H1 (cell line): ENCODE data around the gene RPLP2. TPM values are rescaled to one million over a fixed set of nuclear protein-coding genes. Genes with fewer than 3 reads are reported as not detected.
A peak's percentile ranks its signal among the peaks of the same experiment; 100 is the strongest.

Source experiments
- CTCF ChIA-PET: fragments of 300-600 bp; sonication (Branson Sonifier 250); formaldehyde crosslinking; loops from one replicate; lab custom pipeline; 2021; ENCODE audit not compliant: partially characterized antibody; lab: Charles Lee
- POLR2A ChIA-PET: fragments of 300-600 bp; sonication (Branson Sonifier 250); formaldehyde crosslinking; loops from one replicate; lab custom pipeline; 2021; ENCODE audit warnings: inconsistent platforms; ENCODE audit not compliant: partially characterized antibody; lab: Charles Lee
- DNase-seq, 2 experiments: peaks; one replicate each; pipeline versions ENCODE4 v3.0.0 to v3.0.0-alpha.2; 2010 to 2022; ENCODE audit warnings: low spot score in 2 of 2, low read depth in 1 of 2, mixed read lengths in 1 of 2
- FAIRE-seq: peaks from 2 replicates; lab custom pipeline; 2011; peaks lifted over from hg19 to GRCh38; lab: Jason Lieb, UNC
- H2AFZ ChIP-seq: 2 replicates; pipeline ENCODE4 v1.8.1; 2012; ENCODE audit warnings: low read length, inconsistent platforms
- H2AK5ac ChIP-seq: 2 replicates; pipeline ENCODE4 v1.6.1; 2013; ENCODE audit warnings: low read depth, low read length
- H2BK120ac ChIP-seq: replicated peaks from 2 replicates; pipeline ENCODE3; 2013; ENCODE audit warnings: low read depth, low read length, inconsistent platforms
- H2BK12ac ChIP-seq: 2 replicates; pipeline ENCODE4 v1.6.1; 2013; ENCODE audit warnings: low read depth, low read length
- H2BK15ac ChIP-seq: 2 replicates; pipeline ENCODE4 v1.6.1; 2013; ENCODE audit warnings: low read length
- H2BK20ac ChIP-seq: 2 replicates; pipeline ENCODE4 v1.6.1; 2013; ENCODE audit warnings: low read length
- H2BK5ac ChIP-seq: 2 replicates; pipeline ENCODE4 v1.6.1; 2013; ENCODE audit warnings: low read depth, low read length
- H3K14ac ChIP-seq: 2 replicates; pipeline ENCODE4 v1.6.1; 2013; ENCODE audit warnings: inconsistent platforms; ENCODE audit not compliant: insufficient read length
- H3K18ac ChIP-seq: 2 replicates; pipeline ENCODE4 v1.6.1; 2013; ENCODE audit warnings: low read length; ENCODE audit errors: extremely low read depth
- H3K23ac ChIP-seq: 2 replicates; pipeline ENCODE4 v1.6.1; 2013; ENCODE audit warnings: inconsistent platforms; ENCODE audit not compliant: insufficient read length
- H3K23me2 ChIP-seq: 2 replicates; pipeline ENCODE4 v1.6.1; 2013; ENCODE audit warnings: low read depth, low read length
- H3K27ac ChIP-seq: 2 replicates; pipeline ENCODE4 v1.6.1; 2011; ENCODE audit warnings: low read depth, low read length, inconsistent platforms
- H3K27me3 ChIP-seq, 4 experiments: replicated peaks in 1 of 4; 1 replicate in 1 of 4; 2 replicates in 3 of 4; pipeline versions ENCODE4 v1.6.1 to v1.8.1; 2011 to 2013; ENCODE audit warnings: low read length in 3 of 4, mild to moderate bottlenecking in 3 of 4, inconsistent platforms in 2 of 4, mixed read lengths in 2 of 4, moderate library complexity in 1 of 4; ENCODE audit not compliant: control insufficient read depth in 3 of 4, insufficient read depth in 3 of 4; ENCODE audit errors: extremely low read depth in 1 of 4
- H3K36me3 ChIP-seq, 4 experiments: 2 replicates each; pipeline versions ENCODE4 v1.6.1 to v1.8.1; 2011 to 2013; ENCODE audit warnings: mild to moderate bottlenecking in 4 of 4, low read length in 3 of 4, moderate library complexity in 2 of 4, control low read depth in 1 of 4, inconsistent platforms in 1 of 4; ENCODE audit not compliant: insufficient read depth in 4 of 4, control insufficient read depth in 2 of 4
- H3K4ac ChIP-seq: replicated peaks from 2 replicates; pipeline ENCODE3; 2013; ENCODE audit warnings: low read length, low read depth, mixed read lengths, inconsistent platforms; ENCODE audit not compliant: insufficient read length
- H3K4me1 ChIP-seq, 4 experiments: replicated peaks in 1 of 4; 1 replicate in 1 of 4; 2 replicates in 3 of 4; pipeline versions ENCODE4 v1.6.1 to v1.8.1; 2011 to 2013; ENCODE audit warnings: low read length in 3 of 4, inconsistent platforms in 2 of 4, mixed read lengths in 1 of 4; ENCODE audit not compliant: insufficient read depth in 4 of 4, control insufficient read depth in 3 of 4
- H3K4me2 ChIP-seq, 2 experiments: 2 replicates each; pipeline versions ENCODE4 v1.6.1 to v1.8.1; 2011 to 2013; ENCODE audit warnings: low read depth in 2 of 2, low read length in 2 of 2, control low read depth in 1 of 2, inconsistent platforms in 1 of 2, mild to moderate bottlenecking in 1 of 2; ENCODE audit not compliant: insufficient read depth in 1 of 2
- H3K4me3 ChIP-seq, 4 experiments: fragments of 200-600, 300-600 bp in 1 of 4; sonication (generic), shearing (Covaris generic), sonication (Bioruptor Twin) in 1 of 4; 2 replicates each; pipeline versions ENCODE4 v1.5.1 to v1.8.1; 2011 to 2016; ENCODE audit warnings: low read length in 4 of 4, low read depth in 3 of 4, control low read depth in 2 of 4, inconsistent platforms in 2 of 4, mild to moderate bottlenecking in 2 of 4, mixed read lengths in 1 of 4, moderate library complexity in 1 of 4; ENCODE audit not compliant: insufficient read depth in 2 of 4; ENCODE audit errors: extremely low read depth in 1 of 4
- H3K56ac ChIP-seq: replicated peaks from 2 replicates; pipeline ENCODE3; 2013; ENCODE audit warnings: low read depth, mild to moderate bottlenecking, mixed read lengths, low read length, inconsistent platforms; ENCODE audit not compliant: insufficient read length
- H3K79me1 ChIP-seq: 2 replicates; pipeline ENCODE4 v1.6.1; 2013; ENCODE audit warnings: low read depth, low read length, control low read depth
- H3K79me2 ChIP-seq, 2 experiments: 2 replicates each; pipeline versions ENCODE4 v1.6.1 to v1.8.1; 2012 to 2013; ENCODE audit warnings: low read length in 2 of 2, mild to moderate bottlenecking in 2 of 2, inconsistent platforms in 1 of 2; ENCODE audit not compliant: insufficient read depth in 2 of 2, control insufficient read depth in 1 of 2
- H3K9ac ChIP-seq, 4 experiments: replicated peaks in 1 of 4; 1 replicate in 1 of 4; 2 replicates in 3 of 4; pipeline versions ENCODE4 v1.6.1 to v1.8.1; 2011 to 2013; ENCODE audit warnings: low read depth in 3 of 4, low read length in 3 of 4, control low read depth in 2 of 4, mild to moderate bottlenecking in 2 of 4, moderate library complexity in 2 of 4, inconsistent platforms in 1 of 4; ENCODE audit errors: extremely low read depth in 1 of 4
- H3K9me3 ChIP-seq, 2 experiments: 2 replicates each; pipeline versions ENCODE4 v1.6.1 to v1.8.1; 2012 to 2013; ENCODE audit warnings: mild to moderate bottlenecking in 2 of 2, moderate library complexity in 2 of 2, control low read depth in 1 of 2, inconsistent platforms in 1 of 2, low read depth in 1 of 2, low read length in 1 of 2, mixed read lengths in 1 of 2; ENCODE audit not compliant: insufficient read depth in 2 of 2
- H4K20me1 ChIP-seq, 2 experiments: replicated peaks in 1 of 2; 2 replicates each; pipeline versions ENCODE3 to v1.8.1; 2011 to 2013; ENCODE audit warnings: inconsistent platforms in 2 of 2, low read length in 2 of 2, mild to moderate bottlenecking in 1 of 2; ENCODE audit not compliant: insufficient read depth in 2 of 2, control insufficient read depth in 1 of 2
- H4K5ac ChIP-seq: 2 replicates; pipeline ENCODE4 v1.6.1; 2013; ENCODE audit warnings: low read length, low read depth, mixed read lengths, inconsistent platforms; ENCODE audit not compliant: insufficient read length
- H4K8ac ChIP-seq: 2 replicates; pipeline ENCODE4 v1.8.0; 2013; ENCODE audit warnings: mild to moderate bottlenecking, moderate library complexity, low read length, inconsistent platforms; ENCODE audit not compliant: insufficient read depth; ENCODE audit errors: extremely low read depth
- H4K91ac ChIP-seq: replicated peaks from 2 replicates; pipeline ENCODE3; 2013; ENCODE audit warnings: low read length, mixed read lengths, inconsistent platforms; ENCODE audit not compliant: insufficient read length
- CBX8 ChIP-seq: fragments of 300-800, 300-1000 bp; sonication (generic); IDR thresholded peaks from 2 replicates; pipeline ENCODE4 v1.7.1; 2016; ENCODE audit warnings: low read depth, low read length, borderline replicate concordance
- HDAC2 ChIP-seq, 2 experiments: fragments of 300-600 bp in 1 of 2; sonication (generic) in 1 of 2; IDR thresholded peaks; 2 replicates each; pipeline ENCODE4 v1.6.1; 2011 to 2012; ENCODE audit warnings: low read depth in 2 of 2, low read length in 2 of 2, mild to moderate bottlenecking in 2 of 2, moderate library complexity in 2 of 2, borderline replicate concordance in 1 of 2, inconsistent platforms in 1 of 2
- RXRA ChIP-seq: IDR thresholded peaks from 2 replicates; pipeline ENCODE4 v1.6.1; 2011; ENCODE audit warnings: low read depth, mild to moderate bottlenecking, low read length, moderate library complexity; ENCODE audit not compliant: insufficient read depth
- SIN3A ChIP-seq, 2 experiments: IDR thresholded peaks in 1 of 2; conservative IDR thresholded peaks in 1 of 2; 2 replicates each; pipeline ENCODE4 v1.6.1; 2011 to 2012; ENCODE audit warnings: low read length in 2 of 2, improper control_type of control experiment in 1 of 2, low read depth in 1 of 2, mild to moderate bottlenecking in 1 of 2
- SP1 ChIP-seq: IDR thresholded peaks from 2 replicates; pipeline ENCODE4 v1.6.1; 2011; ENCODE audit warnings: low read depth, low read length
- WGBS, 2 experiments: shearing (Covaris generic) in 1 of 2; methylation state at CpG; one replicate each; pipeline versions ENCODE4 v1.1.6 to v1.1.7; 2013 to 2015; ENCODE audit warnings: low lambda C conversion rate in 2 of 2, mixed read lengths in 2 of 2, inconsistent platforms in 1 of 2, low coverage in 1 of 2, missing lambda C conversion rate in 1 of 2; ENCODE audit not compliant: insufficient replicate concordance in 2 of 2, insufficient coverage in 1 of 2, insufficient read length in 1 of 2; ENCODE audit errors: extremely low coverage in 1 of 2, missing lambda C conversion rate in 1 of 2; 5-methylcytosine and 5-hydroxymethylcytosine counted together
- polyA plus RNA-seq, 7 experiments: library from polyadenylated mRNA; depleted of rRNA in 3 of 7; stranded (reverse) in 5 of 7; unstranded in 2 of 7; fragments of >200 nt in 5 of 7; fragments of 200-250 nt in 2 of 7; gene quantifications; 1 replicate in 5 of 7; 2 replicates in 1 of 7; 4 replicates in 1 of 7; pipeline versions ENCODE4 v1.2.1 to v1.2.3, GENCODE V29; 2011 to 2013; ENCODE audit warnings: missing spikeins in 2 of 7, mixed read lengths in 2 of 7
- total RNA-seq: library from RNA; stranded (reverse); fragmentation: NEBNext Ultra II Directional; extraction: Animal tissue kit (Norgen Biotek cat#: 25700); gene quantifications from 2 replicates; pipeline ENCODE4 v1.2.1, GENCODE V29; 2021

Gene RPLP2
- total and polyA plus RNA-seq, 2 of the 8 experiments (the other 6 are each of a cell fraction or from before 2014, with no cell fraction given), result 1,789 to 2,106 TPM

- Histone ChIP-seq H3K23ac (no peak overlapping the region), H2BK20ac (peak overlapping the region; percentile 61; the same call in 1 of the 2 replicates), H2BK12ac (peak overlapping the region; percentile 92; the same call in 1 of the 2 replicates), H3K4me2 (peak overlapping the region; percentile 84 to 98), H3K9me3 (no peaks in the 10 kb centered on the region), H3K4me1 (peaks cover 0 to 47% (median 40%) of the 10 kb centered on the region in 4 experiments; a peak in 6 of 7 replicates), H4K20me1 (peaks cover 2 to 8% of the 10 kb centered on the region in 2 experiments), H2BK120ac (no peak overlapping the region), H2BK5ac (peak overlapping the region; percentile 85; the same call in 1 of the 2 replicates), H2AFZ (no peak overlapping the region), H3K27ac (no peak overlapping the region), H2AK5ac (peak overlapping the region; percentile 49; the same call in 1 of the 2 replicates), H3K9ac (peak overlapping the region in 1 of 4 experiments; percentile 5; a peak in 1 of 7 replicates), H3K56ac (no peak overlapping the region), H3K79me1 (no peaks in the 10 kb centered on the region; the same call in 1 of the 2 replicates), H3K14ac (no peak overlapping the region), H3K4ac (peak overlapping the region; percentile 48), H3K27me3 (peaks cover 6 to 41% (median 31%) of the 10 kb centered on the region in 4 experiments), H3K36me3 (peaks cover 0 to 10% (median 1%) of the 10 kb centered on the region in 4 experiments; a peak in 1 of 8 replicates), H3K79me2 (no peaks in the 10 kb centered on the region), H3K23me2 (peaks cover 33% of the 10 kb centered on the region), H3K18ac (peak overlapping the region; percentile 95), H4K91ac (peak overlapping the region; percentile 37), H4K5ac (peak overlapping the region; percentile 20), H3K4me3 (peak overlapping the region in 2 of 4 experiments; percentile 62 to 74; a peak in 4 of 8 replicates), H4K8ac (no peak overlapping the region), H2BK15ac (peak overlapping the region; percentile 92)
- WGBS, 2 experiments, result 59% methylated on average over 20 of the region's 21 CpGs; no CpG with 5 or more reads in 1 of the 2 experiments
- CTCF ChIA-PET, result interaction anchor here (1.4 to 3.5 kb wide), 6 partner anchors 11 to 30 kb away, joined by 3 to 26 read pairs (median 6); partner anchors contain the start of genes POLR2L and TSPAN4
- FAIRE-seq (no peak), DNase-seq (no peak)
- POLR2A ChIA-PET, result interaction anchor here (0.9 to 53.0 kb wide), 4 partner anchors 2 to 81 kb away, joined by 3 to 1917 read pairs (median 960); partner anchors contain the start of genes CD151, CEND1, CRACR2B and PIDD1
- no peak for TF ChIP-seq SIN3A (conservative IDR thresholded peaks at IDR 0.05 in 1 of 2, IDR thresholded peaks at IDR 0.05 in 1 of 2; ENCODE audit: low read depth in 1 of 2, low read length in 2 of 2)
- no peak for TF ChIP-seq RXRA
- TF ChIP-seq CBX8, result no peak
- TF ChIP-seq HDAC2 (IDR thresholded peaks at IDR 0.05; ENCODE audit: borderline replicate concordance in 1 of 2, low read depth in 2 of 2, low read length in 2 of 2), result no peak
- TF ChIP-seq SP1, result no peak
Measured at GRCh38 chr11:828506-829175, 18.9 kb downstream of the RPLP2 start.
